K562 (cell line): Measurements from ENCODE around the gene RGS5. TPM values are rescaled to one million over a fixed set of nuclear protein-coding genes. Genes with fewer than 3 reads are reported as not detected.

ENCODE experiments used
- ATAC-seq: fragments of 200-7000 bp; cut with Tn5 transposase; 3 replicates; pipeline ENCODE4 v1.9.1; 2020; ENCODE audit warnings: moderate library complexity
- BruUV-seq: library from RNA; stranded (reverse); fragments of 400-500 nt; replicated peaks from 2 replicates; lab custom pipeline; 2021; lab: Mats Ljungman, UMichigan
- CTCF ChIA-PET: fragments of 300-600 bp; formaldehyde crosslinking; extraction: SDS; loops from one replicate; lab custom pipeline; 2021; ENCODE audit warnings: low intra/inter-chr PET ratio; lab: Yijun Ruan, JAX
- POLR2A ChIA-PET: fragments of 300-600, 350-650 bp; sonication (Branson Sonifier 250); formaldehyde crosslinking; extraction: SDS; loops from one replicate; lab custom pipeline; 2021; ENCODE audit warnings: antibody characterized with exemption, inconsistent platforms; lab: Yijun Ruan, JAX
- DNase-seq, 4 experiments: peaks; one replicate each; pipeline versions ENCODE4 v3.0.0 to v3.0.0-alpha.2; 2011 to 2018; ENCODE audit warnings: low spot score in 3 of 4, mixed read lengths in 3 of 4; ENCODE audit errors: extremely low read depth in 1 of 4
- FAIRE-seq: peaks from 2 replicates; lab custom pipeline; 2011; peaks lifted over from hg19 to GRCh38; lab: Jason Lieb, UNC
- H2AFZ ChIP-seq: 2 replicates; pipeline ENCODE4 v1.6.0; 2011; ENCODE audit warnings: low read depth, low read length, control low read depth, inconsistent platforms
- H3K27ac ChIP-seq: fragments of 200-600 bp; 3 replicates; pipeline ENCODE4 v1.8.0; 2011; ENCODE audit warnings: low read depth, mild to moderate bottlenecking, control low read depth, inconsistent platforms, low read length, moderate library complexity, mixed read lengths; ENCODE audit errors: extremely low read depth
- H3K27me3 ChIP-seq, 2 experiments: fragments of 300-600 bp in 1 of 2; 2 replicates in 1 of 2; 3 replicates in 1 of 2; pipeline versions ENCODE4 v1.6.0 to v1.8.0; 2011; ENCODE audit warnings: inconsistent platforms in 2 of 2, low read length in 2 of 2, mild to moderate bottlenecking in 1 of 2, mixed read lengths in 1 of 2, moderate library complexity in 1 of 2; ENCODE audit not compliant: control insufficient read depth in 2 of 2, insufficient read depth in 2 of 2
- H3K36me3 ChIP-seq: fragments of 300-600 bp; 3 replicates; pipeline ENCODE4 v1.8.0; 2011; ENCODE audit warnings: mild to moderate bottlenecking, low read length, inconsistent platforms; ENCODE audit not compliant: control insufficient read depth, insufficient read depth
- H3K4me1 ChIP-seq, 2 experiments: fragments of 200-600 bp in 1 of 2; replicated peaks in 1 of 2; 2 replicates in 1 of 2; 3 replicates in 1 of 2; pipeline versions ENCODE4 v1.5.1 to v1.8.0; 2011; ENCODE audit warnings: inconsistent platforms in 2 of 2, low read length in 2 of 2, mild to moderate bottlenecking in 1 of 2, mixed read lengths in 1 of 2, moderate library complexity in 1 of 2; ENCODE audit not compliant: control insufficient read depth in 2 of 2, insufficient read depth in 2 of 2
- H3K4me2 ChIP-seq: 2 replicates; pipeline ENCODE4 v1.6.1; 2011; ENCODE audit warnings: low read length, control low read depth, inconsistent platforms, mixed read lengths; ENCODE audit not compliant: insufficient read depth
- H3K4me3 ChIP-seq: fragments of 200-600 bp; sonication (generic), shearing (Covaris generic); 2 replicates; pipeline ENCODE4 v1.5.1; 2016; ENCODE audit warnings: control low read depth, inconsistent platforms
- H3K79me2 ChIP-seq: fragments of 200-600 bp; 3 replicates; pipeline ENCODE4 v1.8.0; 2011; ENCODE audit warnings: low read length, inconsistent platforms; ENCODE audit not compliant: control insufficient read depth, insufficient read depth
- H3K9ac ChIP-seq, 2 experiments: 2 replicates each; pipeline versions ENCODE4 v1.6.0 to v1.6.1; 2011; ENCODE audit warnings: low read depth in 2 of 2, low read length in 2 of 2, control low read depth in 1 of 2, inconsistent platforms in 1 of 2, mild to moderate bottlenecking in 1 of 2, mixed read lengths in 1 of 2; ENCODE audit not compliant: insufficient read depth in 1 of 2
- H3K9me1 ChIP-seq: one replicate; pipeline ENCODE4 v1.6.0; 2011; ENCODE audit warnings: inconsistent platforms, mild to moderate bottlenecking, low read length, moderate library complexity; ENCODE audit not compliant: control insufficient read depth, insufficient read depth
- H3K9me3 ChIP-seq: replicated peaks from 2 replicates; pipeline ENCODE4 v1.5.1; 2011; ENCODE audit warnings: low read depth, low read length, inconsistent platforms; ENCODE audit not compliant: control insufficient read depth, insufficient read depth
- H4K20me1 ChIP-seq: replicated peaks from 2 replicates; pipeline ENCODE4 v1.6.1; 2011; ENCODE audit warnings: low read length, inconsistent platforms, mixed read lengths; ENCODE audit not compliant: control insufficient read depth, insufficient read depth
- BCL6 ChIP-seq: fragments of 250-450 bp; sonication (Bioruptor Pico); IDR thresholded peaks from 2 replicates; pipeline ENCODE4 v1.4.0; 2020
- CBFA2T2 ChIP-seq: fragments of 450-650 bp; conservative IDR thresholded peaks from 2 replicates; pipeline ENCODE4 v1.6.1; 2017; ENCODE audit warnings: mild to moderate bottlenecking
- DACH1 ChIP-seq: fragments of 450-650 bp; IDR thresholded peaks from 2 replicates; pipeline ENCODE4 v1.6.1; 2018; ENCODE audit not compliant: partially characterized antibody
- ETS1 ChIP-seq: conservative IDR thresholded peaks from 2 replicates; pipeline ENCODE4 v1.6.1; 2011; ENCODE audit warnings: low read depth, mild to moderate bottlenecking, low read length; ENCODE audit not compliant: control insufficient read depth
- FIP1L1 ChIP-seq: fragments of 200-400 bp; formaldehyde crosslinking; IDR thresholded peaks from 2 replicates; pipeline ENCODE4 v1.6.1; 2018; ENCODE audit warnings: mild to moderate bottlenecking, low read depth, low read length; ENCODE audit not compliant: poor library complexity, severe bottlenecking
- HNRNPH1 ChIP-seq: fragments of 200-400 bp; formaldehyde crosslinking; optimal IDR thresholded peaks from 2 replicates; pipeline ENCODE3; 2017; ENCODE audit warnings: low read depth, mild to moderate bottlenecking, low read length, moderate library complexity
- KDM2B ChIP-seq: fragments of 250-450 bp; sonication (Bioruptor Pico); IDR thresholded peaks from 2 replicates; pipeline ENCODE4 v1.8.0; 2021; ENCODE audit warnings: mild to moderate bottlenecking, moderate library complexity
- KHSRP ChIP-seq: fragments of 450-650 bp; IDR thresholded peaks from 2 replicates; pipeline ENCODE4 v1.6.1; 2017
- NFATC3 ChIP-seq: fragments of 450-650 bp; IDR thresholded peaks from 2 replicates; pipeline ENCODE4 v1.6.1; 2017; ENCODE audit warnings: mild to moderate bottlenecking
- POLR2AphosphoS2 ChIP-seq: IDR thresholded peaks from 2 replicates; pipeline ENCODE4 v1.6.1; 2012; ENCODE audit warnings: low read length, improper control_type of control experiment
- TCF7 ChIP-seq: sonication (generic); IDR thresholded peaks from 2 replicates; pipeline ENCODE4 v1.6.1; 2016; ENCODE audit warnings: antibody characterized with exemption, borderline replicate concordance
- TRIM28 ChIP-seq: fragments of 450-650 bp; IDR thresholded peaks from 2 replicates; pipeline ENCODE4 v1.6.1; 2017
- ZNF224 ChIP-seq: sonication (generic); formaldehyde crosslinking; IDR thresholded peaks from 2 replicates; pipeline ENCODE4 v1.8.0; 2022; ENCODE audit warnings: mild to moderate bottlenecking, missing genetic modification reagents
- ZNF518B ChIP-seq: fragments of 250-450 bp; sonication (Bioruptor Pico); IDR thresholded peaks from 2 replicates; pipeline ENCODE4 v1.5.0; 2021; ENCODE audit warnings: mild to moderate bottlenecking, moderate library complexity
- WGBS: fragments of 100-300 bp; shearing (Covaris generic); methylation state at CpG from one replicate; pipeline ENCODE4 v1.1.6; 2016; ENCODE audit warnings: low coverage, mixed read lengths; ENCODE audit not compliant: insufficient coverage; ENCODE audit errors: missing lambda C conversion rate; 5-methylcytosine and 5-hydroxymethylcytosine counted together
- in situ Hi-C: fragments of 300-500 bp; cut with MboI; formaldehyde crosslinking; loops from 4 replicates; pipeline ENCODE4 v1.15.0; 2018; ENCODE audit warnings: inconsistent platforms, mixed read lengths
- intact Hi-C: fragments of 100-400 bp; cut with micrococcal nuclease; formaldehyde crosslinking; loops from 2 replicates; pipeline ENCODE4 v1.14.2; 2022
- polyA plus RNA-seq, 8 experiments: library from polyadenylated mRNA; depleted of rRNA in 4 of 8; stranded (reverse) in 5 of 8; unstranded in 3 of 8; fragments of >200 nt; fragmentation: Nextera tagmentation in 2 of 8; fragmentation: Illumina TruSeq in 1 of 8; extraction: Ambion mirVana in 2 of 8; extraction: Trizol in 1 of 8; gene quantifications; 2 replicates each; pipeline versions ENCODE4 v1.2.1 to v1.2.3, GENCODE V29; 2011 to 2014; ENCODE audit warnings: inconsistent platforms in 1 of 8, missing spikeins in 1 of 8
- total RNA-seq, 7 experiments: library from RNA; depleted of rRNA in 6 of 7; stranded (reverse); fragments of >200 nt in 6 of 7; fragmentation: Illumina TruSeq in 2 of 7; extraction: Trizol in 2 of 7; gene quantifications; 2 replicates each; pipeline versions ENCODE4 v1.2.1 to v1.2.3, GENCODE V29; 2011 to 2021; ENCODE audit warnings: low replicate concordance in 1 of 7
- TF ChIP-seq, protein P1 (sequence below): fragments of 450-650 bp; IDR thresholded peaks from 2 replicates; pipeline ENCODE4 v1.7.1; 2018; ENCODE audit warnings: mild to moderate bottlenecking, low read depth; ENCODE audit not compliant: partially characterized antibody
- TF ChIP-seq, protein P2 (sequence below): fragments of 250-450 bp; sonication (Bioruptor Pico); IDR thresholded peaks from 2 replicates; pipeline ENCODE4 v1.8.0; 2022; ENCODE audit warnings: moderate library complexity, mild to moderate bottlenecking, inconsistent platforms

RGS5 gene
- total and polyA plus RNA-seq, 9 of the 15 experiments (the other 6 are each of a cell fraction or from before 2014, with no cell fraction given) = 0.71 to 5.3 (median 2.4) TPM

DNA sequence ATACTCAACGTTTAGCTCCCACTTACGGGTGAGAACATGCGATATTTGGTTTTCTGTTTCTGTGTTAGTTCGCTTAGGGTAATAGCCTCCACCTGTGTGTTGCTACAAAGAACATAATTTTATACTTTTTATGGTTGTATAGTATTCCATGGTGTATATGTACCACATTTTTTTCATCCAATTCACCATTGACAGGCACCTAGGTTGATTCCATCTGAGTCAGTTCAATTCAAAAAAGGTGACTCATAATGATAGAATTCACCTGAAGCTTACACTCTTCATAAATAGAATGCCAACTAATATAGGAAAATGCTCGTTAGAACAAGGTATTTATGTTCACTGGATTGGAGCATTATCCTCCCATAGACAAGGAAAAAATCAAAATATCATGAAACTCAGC is 95.1 kb downstream of the RGS5 start:
- no peaks in the 10 kb centered on the region for H3K79me2 ChIP-seq
- H2AFZ ChIP-seq = no peak overlapping the region
- no peak overlapping the region for H3K4me3 ChIP-seq
- H4K20me1 ChIP-seq = no peaks in the 10 kb centered on the region
- DNase-seq (no peak), FAIRE-seq (no peak), ATAC-seq (no peak)
- H3K27me3 ChIP-seq = no peaks in the 10 kb centered on the region
- H3K4me2 ChIP-seq = no peak overlapping the region
- no peak overlapping the region for H3K27ac ChIP-seq
- intact Hi-C loops (no loop called here), in situ Hi-C loops (no loop called here)
- no peak overlapping the region for H3K9ac ChIP-seq
- H3K4me1 ChIP-seq = no peaks in the 10 kb centered on the region
- 0% methylated on average over 5 of the region's 5 CpGs for WGBS
- H3K9me3 ChIP-seq = no peaks in the 10 kb centered on the region
- BruUV-seq = no TSS peak
- no peaks in the 10 kb centered on the region for H3K9me1 ChIP-seq
- ChIA-PET POLR2A (interaction anchor here (1.4 kb wide), 1 partner anchor 12 kb away, joined by 4 read pairs; no protein-coding TSS in a partner anchor), CTCF (no interaction called here)
- H3K36me3 ChIP-seq = no peaks in the 10 kb centered on the region
- no peak for TF ChIP-seq NFATC3
- TF ChIP-seq ZNF224 (CRISPR knock-in tag) = no peak
- TF ChIP-seq ETS1 = no peak
- TF ChIP-seq DACH1 = no peak
- no peak for TF ChIP-seq KDM2B (CRISPR knock-in tag)
- no peak for TF ChIP-seq KHSRP
- no peak for TF ChIP-seq POLR2AphosphoS2
- no peak for TF ChIP-seq HNRNPH1
- TF ChIP-seq TRIM28 = no peak
- TF ChIP-seq ZNF518B (CRISPR knock-in tag) = no peak
- no peak for TF ChIP-seq BCL6 (CRISPR knock-in tag)
- TF ChIP-seq CBFA2T2 = no peak
- TF ChIP-seq, protein P1, sequence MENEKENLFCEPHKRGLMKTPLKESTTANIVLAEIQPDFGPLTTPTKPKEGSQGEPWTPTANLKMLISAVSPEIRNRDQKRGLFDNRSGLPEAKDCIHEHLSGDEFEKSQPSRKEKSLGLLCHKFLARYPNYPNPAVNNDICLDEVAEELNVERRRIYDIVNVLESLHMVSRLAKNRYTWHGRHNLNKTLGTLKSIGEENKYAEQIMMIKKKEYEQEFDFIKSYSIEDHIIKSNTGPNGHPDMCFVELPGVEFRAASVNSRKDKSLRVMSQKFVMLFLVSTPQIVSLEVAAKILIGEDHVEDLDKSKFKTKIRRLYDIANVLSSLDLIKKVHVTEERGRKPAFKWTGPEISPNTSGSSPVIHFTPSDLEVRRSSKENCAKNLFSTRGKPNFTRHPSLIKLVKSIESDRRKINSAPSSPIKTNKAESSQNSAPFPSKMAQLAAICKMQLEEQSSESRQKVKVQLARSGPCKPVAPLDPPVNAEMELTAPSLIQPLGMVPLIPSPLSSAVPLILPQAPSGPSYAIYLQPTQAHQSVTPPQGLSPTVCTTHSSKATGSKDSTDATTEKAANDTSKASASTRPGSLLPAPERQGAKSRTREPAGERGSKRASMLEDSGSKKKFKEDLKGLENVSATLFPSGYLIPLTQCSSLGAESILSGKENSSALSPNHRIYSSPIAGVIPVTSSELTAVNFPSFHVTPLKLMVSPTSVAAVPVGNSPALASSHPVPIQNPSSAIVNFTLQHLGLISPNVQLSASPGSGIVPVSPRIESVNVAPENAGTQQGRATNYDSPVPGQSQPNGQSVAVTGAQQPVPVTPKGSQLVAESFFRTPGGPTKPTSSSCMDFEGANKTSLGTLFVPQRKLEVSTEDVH = no peak
- TF ChIP-seq FIP1L1 = no peak
- TF ChIP-seq, protein P2, sequence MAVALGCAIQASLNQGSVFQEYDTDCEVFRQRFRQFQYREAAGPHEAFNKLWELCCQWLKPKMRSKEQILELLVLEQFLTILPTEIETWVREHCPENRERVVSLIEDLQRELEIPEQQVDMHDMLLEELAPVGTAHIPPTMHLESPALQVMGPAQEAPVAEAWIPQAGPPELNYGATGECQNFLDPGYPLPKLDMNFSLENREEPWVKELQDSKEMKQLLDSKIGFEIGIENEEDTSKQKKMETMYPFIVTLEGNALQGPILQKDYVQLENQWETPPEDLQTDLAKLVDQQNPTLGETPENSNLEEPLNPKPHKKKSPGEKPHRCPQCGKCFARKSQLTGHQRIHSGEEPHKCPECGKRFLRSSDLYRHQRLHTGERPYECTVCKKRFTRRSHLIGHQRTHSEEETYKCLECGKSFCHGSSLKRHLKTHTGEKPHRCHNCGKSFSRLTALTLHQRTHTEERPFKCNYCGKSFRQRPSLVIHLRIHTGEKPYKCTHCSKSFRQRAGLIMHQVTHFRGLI (CRISPR knock-in tag) = no peak
- no peak for TF ChIP-seq TCF7
